Measurements from ENCODE around the gene GLYATL1. TPM values are rescaled to one million over a fixed set of nuclear protein-coding genes. Genes with fewer than 3 reads are reported as not detected.

Gene GLYATL1
- total and polyA plus RNA-seq, 2 experiments from 2014 or later = 7.9 to 12.6 TPM

- TF ChIP-seq, protein P1, sequence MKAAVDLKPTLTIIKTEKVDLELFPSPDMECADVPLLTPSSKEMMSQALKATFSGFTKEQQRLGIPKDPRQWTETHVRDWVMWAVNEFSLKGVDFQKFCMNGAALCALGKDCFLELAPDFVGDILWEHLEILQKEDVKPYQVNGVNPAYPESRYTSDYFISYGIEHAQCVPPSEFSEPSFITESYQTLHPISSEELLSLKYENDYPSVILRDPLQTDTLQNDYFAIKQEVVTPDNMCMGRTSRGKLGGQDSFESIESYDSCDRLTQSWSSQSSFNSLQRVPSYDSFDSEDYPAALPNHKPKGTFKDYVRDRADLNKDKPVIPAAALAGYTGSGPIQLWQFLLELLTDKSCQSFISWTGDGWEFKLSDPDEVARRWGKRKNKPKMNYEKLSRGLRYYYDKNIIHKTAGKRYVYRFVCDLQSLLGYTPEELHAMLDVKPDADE (IDR thresholded peaks at IDR 0.05) = no peak
Observed at GRCh38 chr11:58928691-58929090, 10.6 kb upstream of the GLYATL1 start (continued).

GRCh38 chr11:58930926-58931325 is 8.4 kb upstream of the GLYATL1 start:
- Histone ChIP-seq H3K79me2 (replicated peaks; ENCODE audit: insufficient read depth) (no peaks in the 10 kb centered on the region), H3F3A (replicated peaks; ENCODE audit: low read depth) (no peaks in the 10 kb centered on the region), H3K27ac (ENCODE audit: low read depth) (no peak overlapping the region), H3K36me3 (ENCODE audit: insufficient read depth) (no peaks in the 10 kb centered on the region), H3K9me2 (ENCODE audit: insufficient read depth) (no peaks in the 10 kb centered on the region), H3K27me3 (ENCODE audit: insufficient read depth) (no peaks in the 10 kb centered on the region), H2AFZ (no peak overlapping the region), H3K4me3 (no peak overlapping the region), H3K4me2 (no peak overlapping the region), H3K4me1 (ENCODE audit: insufficient read depth) (peaks cover 27% of the 10 kb centered on the region), H4K20me1 (replicated peaks; ENCODE audit: insufficient read depth) (no peaks in the 10 kb centered on the region)
- Mint-ChIP-seq H3K9me3 (no peaks in the 10 kb centered on the region), H3K27me3 (ENCODE audit: insufficient read depth, low read depth, poor library complexity) (peaks cover 2% of the 10 kb centered on the region), H3K4me1 (peaks cover 21% of the 10 kb centered on the region), H3K36me3 (ENCODE audit: low read depth) (no peaks in the 10 kb centered on the region), H3K4me3 (no peak overlapping the region), H3K27ac (no peak overlapping the region)
- no peak for TF ChIP-seq EZH2phosphoT487 (IDR thresholded peaks at IDR 0.05; ENCODE audit: unreplicated experiment)
- TF ChIP-seq STAT1 (IDR thresholded peaks at IDR 0.05; ENCODE audit: unreplicated experiment) = no peak
- TF ChIP-seq, protein P2, sequence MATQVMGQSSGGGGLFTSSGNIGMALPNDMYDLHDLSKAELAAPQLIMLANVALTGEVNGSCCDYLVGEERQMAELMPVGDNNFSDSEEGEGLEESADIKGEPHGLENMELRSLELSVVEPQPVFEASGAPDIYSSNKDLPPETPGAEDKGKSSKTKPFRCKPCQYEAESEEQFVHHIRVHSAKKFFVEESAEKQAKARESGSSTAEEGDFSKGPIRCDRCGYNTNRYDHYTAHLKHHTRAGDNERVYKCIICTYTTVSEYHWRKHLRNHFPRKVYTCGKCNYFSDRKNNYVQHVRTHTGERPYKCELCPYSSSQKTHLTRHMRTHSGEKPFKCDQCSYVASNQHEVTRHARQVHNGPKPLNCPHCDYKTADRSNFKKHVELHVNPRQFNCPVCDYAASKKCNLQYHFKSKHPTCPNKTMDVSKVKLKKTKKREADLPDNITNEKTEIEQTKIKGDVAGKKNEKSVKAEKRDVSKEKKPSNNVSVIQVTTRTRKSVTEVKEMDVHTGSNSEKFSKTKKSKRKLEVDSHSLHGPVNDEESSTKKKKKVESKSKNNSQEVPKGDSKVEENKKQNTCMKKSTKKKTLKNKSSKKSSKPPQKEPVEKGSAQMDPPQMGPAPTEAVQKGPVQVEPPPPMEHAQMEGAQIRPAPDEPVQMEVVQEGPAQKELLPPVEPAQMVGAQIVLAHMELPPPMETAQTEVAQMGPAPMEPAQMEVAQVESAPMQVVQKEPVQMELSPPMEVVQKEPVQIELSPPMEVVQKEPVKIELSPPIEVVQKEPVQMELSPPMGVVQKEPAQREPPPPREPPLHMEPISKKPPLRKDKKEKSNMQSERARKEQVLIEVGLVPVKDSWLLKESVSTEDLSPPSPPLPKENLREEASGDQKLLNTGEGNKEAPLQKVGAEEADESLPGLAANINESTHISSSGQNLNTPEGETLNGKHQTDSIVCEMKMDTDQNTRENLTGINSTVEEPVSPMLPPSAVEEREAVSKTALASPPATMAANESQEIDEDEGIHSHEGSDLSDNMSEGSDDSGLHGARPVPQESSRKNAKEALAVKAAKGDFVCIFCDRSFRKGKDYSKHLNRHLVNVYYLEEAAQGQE (IDR thresholded peaks at IDR 0.05; ENCODE audit: unreplicated experiment) = no peak
- no peak for TF ChIP-seq EZH2 (IDR thresholded peaks at IDR 0.05; ENCODE audit: low read depth, unreplicated experiment)
- TF ChIP-seq, protein P1 (IDR thresholded peaks at IDR 0.05) = no peak
- TF ChIP-seq ZNF462 (CRISPR knock-in tag; IDR thresholded peaks at IDR 0.05) = no peak
- no peak for TF ChIP-seq ZNF114 (CRISPR knock-in tag; IDR thresholded peaks at IDR 0.05)
- TF ChIP-seq JUNB (IDR thresholded peaks at IDR 0.05; ENCODE audit: unreplicated experiment) = no peak
- DNase-seq (ENCODE audit: low spot score) (no peak), ATAC-seq (no peak)
